ENCODE data around the gene MYH9.

DNA sequence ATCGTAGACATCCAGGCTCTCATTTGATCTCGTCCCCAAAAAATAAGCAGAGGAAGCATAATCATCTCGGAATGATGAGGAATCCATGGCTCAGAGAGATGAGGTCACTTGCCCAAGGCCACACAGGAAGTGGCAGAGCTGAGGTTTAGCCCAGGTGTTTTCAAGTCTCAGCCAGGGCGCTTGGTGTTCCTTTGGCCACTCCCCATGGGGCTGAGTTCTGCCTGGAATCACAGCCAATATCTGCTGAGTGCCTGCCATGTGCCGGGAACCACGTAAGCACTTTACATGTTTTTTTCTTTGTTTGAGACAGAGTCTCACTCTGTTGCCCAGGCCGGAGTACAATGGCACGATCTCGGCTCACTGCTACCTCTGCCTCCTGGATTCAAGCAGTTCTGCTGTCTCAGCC lies 29.5 kb upstream of the MYH9 start:
- TF ChIP-seq, protein P1, sequence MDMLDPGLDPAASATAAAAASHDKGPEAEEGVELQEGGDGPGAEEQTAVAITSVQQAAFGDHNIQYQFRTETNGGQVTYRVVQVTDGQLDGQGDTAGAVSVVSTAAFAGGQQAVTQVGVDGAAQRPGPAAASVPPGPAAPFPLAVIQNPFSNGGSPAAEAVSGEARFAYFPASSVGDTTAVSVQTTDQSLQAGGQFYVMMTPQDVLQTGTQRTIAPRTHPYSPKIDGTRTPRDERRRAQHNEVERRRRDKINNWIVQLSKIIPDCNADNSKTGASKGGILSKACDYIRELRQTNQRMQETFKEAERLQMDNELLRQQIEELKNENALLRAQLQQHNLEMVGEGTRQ (IDR thresholded peaks at IDR 0.05; ENCODE audit: borderline replicate concordance, low read depth, low read length) = no peak
- TF ChIP-seq POLR2AphosphoS5 (IDR thresholded peaks at IDR 0.05; ENCODE audit: low read depth, low read length) = no peak
- TF ChIP-seq, protein P2, sequence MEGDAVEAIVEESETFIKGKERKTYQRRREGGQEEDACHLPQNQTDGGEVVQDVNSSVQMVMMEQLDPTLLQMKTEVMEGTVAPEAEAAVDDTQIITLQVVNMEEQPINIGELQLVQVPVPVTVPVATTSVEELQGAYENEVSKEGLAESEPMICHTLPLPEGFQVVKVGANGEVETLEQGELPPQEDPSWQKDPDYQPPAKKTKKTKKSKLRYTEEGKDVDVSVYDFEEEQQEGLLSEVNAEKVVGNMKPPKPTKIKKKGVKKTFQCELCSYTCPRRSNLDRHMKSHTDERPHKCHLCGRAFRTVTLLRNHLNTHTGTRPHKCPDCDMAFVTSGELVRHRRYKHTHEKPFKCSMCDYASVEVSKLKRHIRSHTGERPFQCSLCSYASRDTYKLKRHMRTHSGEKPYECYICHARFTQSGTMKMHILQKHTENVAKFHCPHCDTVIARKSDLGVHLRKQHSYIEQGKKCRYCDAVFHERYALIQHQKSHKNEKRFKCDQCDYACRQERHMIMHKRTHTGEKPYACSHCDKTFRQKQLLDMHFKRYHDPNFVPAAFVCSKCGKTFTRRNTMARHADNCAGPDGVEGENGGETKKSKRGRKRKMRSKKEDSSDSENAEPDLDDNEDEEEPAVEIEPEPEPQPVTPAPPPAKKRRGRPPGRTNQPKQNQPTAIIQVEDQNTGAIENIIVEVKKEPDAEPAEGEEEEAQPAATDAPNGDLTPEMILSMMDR (IDR thresholded peaks at IDR 0.05) = no peak
- TF ChIP-seq CHD2 (IDR thresholded peaks at IDR 0.05; ENCODE audit: low read length, partially characterized antibody) = no peak
- TF ChIP-seq NFIC (IDR thresholded peaks at IDR 0.05; ENCODE audit: borderline replicate concordance) = no peak
- TF ChIP-seq, protein P3, sequence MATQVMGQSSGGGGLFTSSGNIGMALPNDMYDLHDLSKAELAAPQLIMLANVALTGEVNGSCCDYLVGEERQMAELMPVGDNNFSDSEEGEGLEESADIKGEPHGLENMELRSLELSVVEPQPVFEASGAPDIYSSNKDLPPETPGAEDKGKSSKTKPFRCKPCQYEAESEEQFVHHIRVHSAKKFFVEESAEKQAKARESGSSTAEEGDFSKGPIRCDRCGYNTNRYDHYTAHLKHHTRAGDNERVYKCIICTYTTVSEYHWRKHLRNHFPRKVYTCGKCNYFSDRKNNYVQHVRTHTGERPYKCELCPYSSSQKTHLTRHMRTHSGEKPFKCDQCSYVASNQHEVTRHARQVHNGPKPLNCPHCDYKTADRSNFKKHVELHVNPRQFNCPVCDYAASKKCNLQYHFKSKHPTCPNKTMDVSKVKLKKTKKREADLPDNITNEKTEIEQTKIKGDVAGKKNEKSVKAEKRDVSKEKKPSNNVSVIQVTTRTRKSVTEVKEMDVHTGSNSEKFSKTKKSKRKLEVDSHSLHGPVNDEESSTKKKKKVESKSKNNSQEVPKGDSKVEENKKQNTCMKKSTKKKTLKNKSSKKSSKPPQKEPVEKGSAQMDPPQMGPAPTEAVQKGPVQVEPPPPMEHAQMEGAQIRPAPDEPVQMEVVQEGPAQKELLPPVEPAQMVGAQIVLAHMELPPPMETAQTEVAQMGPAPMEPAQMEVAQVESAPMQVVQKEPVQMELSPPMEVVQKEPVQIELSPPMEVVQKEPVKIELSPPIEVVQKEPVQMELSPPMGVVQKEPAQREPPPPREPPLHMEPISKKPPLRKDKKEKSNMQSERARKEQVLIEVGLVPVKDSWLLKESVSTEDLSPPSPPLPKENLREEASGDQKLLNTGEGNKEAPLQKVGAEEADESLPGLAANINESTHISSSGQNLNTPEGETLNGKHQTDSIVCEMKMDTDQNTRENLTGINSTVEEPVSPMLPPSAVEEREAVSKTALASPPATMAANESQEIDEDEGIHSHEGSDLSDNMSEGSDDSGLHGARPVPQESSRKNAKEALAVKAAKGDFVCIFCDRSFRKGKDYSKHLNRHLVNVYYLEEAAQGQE (IDR thresholded peaks at IDR 0.05; ENCODE audit: low read depth, low read length) = no peak
- no peak for TF ChIP-seq RFX5 (IDR thresholded peaks at IDR 0.05; ENCODE audit: low read length)

Data from SK-N-SH (cell line).